GM19438 (cell line): ENCODE data around the gene SFT2D2.

Source experiments
- ATAC-seq: cut with Tn5 transposase; IDR thresholded peaks from one replicate; pipeline ENCODE4 v1.9.1; 2021; ENCODE audit warnings: low read depth; ENCODE audit not compliant: unreplicated experiment

Gene SFT2D2

GRCh38 chr1:168301664-168302320, 76.0 kb downstream of the SFT2D2 start:
- ATAC-seq, result no peak
